DND-41 (cell line): ENCODE data around the gene SUZ12.
"Not testable (repeated sequence)": the region's sequence is repeated elsewhere in the genome, so short reads cannot be mapped to it uniquely, and the experiment has no call there.

ENCODE experiments used
- EZH2 ChIP-seq: IDR thresholded peaks from 3 replicates; pipeline ENCODE4 v1.6.1; 2012; ENCODE audit warnings: borderline replicate concordance, low read depth, mild to moderate bottlenecking, moderate library complexity, low read length, inconsistent platforms; ENCODE audit not compliant: severe bottlenecking
- TF ChIP-seq, protein P1 (sequence below): IDR thresholded peaks from 2 replicates; pipeline ENCODE4 v1.5.1; 2012; ENCODE audit warnings: borderline replicate concordance, low read length, moderate library complexity, mild to moderate bottlenecking; ENCODE audit not compliant: poor library complexity, severe bottlenecking; ENCODE audit errors: extremely low read depth

DNA sequence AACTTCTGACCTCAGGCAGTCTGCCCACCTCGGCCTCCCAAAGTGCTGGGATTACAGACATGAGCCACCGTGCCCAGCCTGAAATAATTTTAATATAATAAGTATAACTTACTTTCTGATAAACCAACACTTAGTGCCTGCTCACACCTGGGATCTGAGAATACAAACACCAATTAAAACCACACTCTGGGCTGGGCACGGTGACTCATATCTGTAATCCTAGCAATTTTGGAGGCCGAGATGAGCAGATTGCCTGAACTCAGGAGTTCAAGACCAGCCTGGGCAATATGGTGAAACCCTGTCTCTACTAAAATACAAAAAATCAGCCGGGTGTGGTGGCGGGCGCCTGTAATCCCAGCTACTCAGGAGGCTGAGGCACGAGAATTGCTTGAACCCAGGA is 55.0 kb downstream of the SUZ12 start:
- TF ChIP-seq, protein P1, sequence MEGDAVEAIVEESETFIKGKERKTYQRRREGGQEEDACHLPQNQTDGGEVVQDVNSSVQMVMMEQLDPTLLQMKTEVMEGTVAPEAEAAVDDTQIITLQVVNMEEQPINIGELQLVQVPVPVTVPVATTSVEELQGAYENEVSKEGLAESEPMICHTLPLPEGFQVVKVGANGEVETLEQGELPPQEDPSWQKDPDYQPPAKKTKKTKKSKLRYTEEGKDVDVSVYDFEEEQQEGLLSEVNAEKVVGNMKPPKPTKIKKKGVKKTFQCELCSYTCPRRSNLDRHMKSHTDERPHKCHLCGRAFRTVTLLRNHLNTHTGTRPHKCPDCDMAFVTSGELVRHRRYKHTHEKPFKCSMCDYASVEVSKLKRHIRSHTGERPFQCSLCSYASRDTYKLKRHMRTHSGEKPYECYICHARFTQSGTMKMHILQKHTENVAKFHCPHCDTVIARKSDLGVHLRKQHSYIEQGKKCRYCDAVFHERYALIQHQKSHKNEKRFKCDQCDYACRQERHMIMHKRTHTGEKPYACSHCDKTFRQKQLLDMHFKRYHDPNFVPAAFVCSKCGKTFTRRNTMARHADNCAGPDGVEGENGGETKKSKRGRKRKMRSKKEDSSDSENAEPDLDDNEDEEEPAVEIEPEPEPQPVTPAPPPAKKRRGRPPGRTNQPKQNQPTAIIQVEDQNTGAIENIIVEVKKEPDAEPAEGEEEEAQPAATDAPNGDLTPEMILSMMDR: not testable (repeated sequence)
- not testable (repeated sequence) for TF ChIP-seq EZH2
